ENCODE measurements around the gene TSSC4.
A peak's percentile ranks its signal among the peaks of the same experiment; 100 is the strongest.

Gene TSSC4

DNA sequence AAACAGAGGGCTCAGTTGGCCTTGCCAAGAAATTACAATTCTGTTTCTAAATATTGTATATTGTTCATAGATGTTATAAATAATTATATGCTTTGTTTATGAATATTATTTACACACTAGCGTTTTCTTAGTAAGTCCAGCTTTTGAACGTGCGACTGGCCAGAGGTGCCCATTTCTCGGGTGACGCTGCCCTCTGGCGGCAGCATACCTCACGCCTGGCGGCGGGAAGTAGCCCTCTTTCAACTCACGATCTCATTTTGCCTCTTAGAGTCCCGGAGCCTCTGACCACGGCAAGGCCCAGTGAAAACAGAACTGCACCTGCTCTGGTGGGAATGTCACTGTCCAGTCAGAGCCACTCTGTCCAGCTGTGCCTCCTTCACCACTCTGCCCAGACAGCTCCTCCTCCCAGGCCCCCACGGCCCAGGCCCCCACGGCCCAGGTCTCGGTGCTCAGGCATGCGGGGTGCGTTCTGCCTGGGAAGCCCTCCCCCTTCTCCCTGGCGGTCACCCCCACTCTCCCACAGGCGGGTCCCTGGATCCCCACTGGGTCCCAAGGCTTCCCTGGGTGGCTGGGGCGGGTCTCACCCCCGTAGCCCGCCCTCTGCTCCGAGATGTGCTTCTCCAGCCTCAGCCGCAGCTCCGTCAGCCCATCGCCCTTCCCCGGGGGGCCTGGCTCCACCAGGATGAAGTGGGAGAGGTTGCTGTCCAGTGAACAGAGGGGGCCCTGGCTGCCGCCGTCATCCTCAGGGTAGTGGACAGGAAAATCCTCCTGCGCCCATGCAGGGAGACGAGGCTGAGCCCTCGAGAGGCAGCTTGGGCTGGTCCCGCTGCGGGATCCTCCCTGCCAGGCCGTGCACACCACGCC is 19.3 kb downstream of the TSSC4 start:
- DNase-seq: peak; percentile 21

- peak; percentile 19 for DNase-seq
Observed at GRCh38 chr11:2420502-2421225, 20.1 kb downstream of the TSSC4 start.

- DNase-seq: no peak
Observed at GRCh38 chr11:2421226-2421994, 20.9 kb downstream of the TSSC4 start.

DNA sequence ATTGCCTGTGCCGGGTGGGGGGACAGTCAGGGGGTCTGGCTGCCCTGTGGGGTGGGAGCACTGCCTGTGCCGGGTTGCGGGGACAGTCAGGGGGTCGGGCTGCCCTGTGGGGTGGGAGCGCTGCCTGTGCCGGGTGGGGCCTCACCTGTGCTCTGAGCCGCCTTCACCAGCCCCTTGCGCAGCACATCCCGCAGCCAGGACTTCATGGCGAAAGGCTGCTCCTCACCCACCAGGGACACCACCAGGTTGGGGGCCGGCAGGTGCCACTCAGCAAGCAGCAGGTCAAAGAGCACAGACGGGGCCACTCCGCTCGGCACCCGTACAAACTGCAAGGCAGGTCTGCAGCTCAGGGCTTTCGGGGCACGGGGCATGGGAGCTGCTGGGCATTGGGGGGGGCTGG is 21.4 kb downstream of the TSSC4 start:
- DNase-seq: no peak

- DNase-seq: no peak
Observed at GRCh38 chr11:2422461-2423156, 22.1 kb downstream of the TSSC4 start.

DNA sequence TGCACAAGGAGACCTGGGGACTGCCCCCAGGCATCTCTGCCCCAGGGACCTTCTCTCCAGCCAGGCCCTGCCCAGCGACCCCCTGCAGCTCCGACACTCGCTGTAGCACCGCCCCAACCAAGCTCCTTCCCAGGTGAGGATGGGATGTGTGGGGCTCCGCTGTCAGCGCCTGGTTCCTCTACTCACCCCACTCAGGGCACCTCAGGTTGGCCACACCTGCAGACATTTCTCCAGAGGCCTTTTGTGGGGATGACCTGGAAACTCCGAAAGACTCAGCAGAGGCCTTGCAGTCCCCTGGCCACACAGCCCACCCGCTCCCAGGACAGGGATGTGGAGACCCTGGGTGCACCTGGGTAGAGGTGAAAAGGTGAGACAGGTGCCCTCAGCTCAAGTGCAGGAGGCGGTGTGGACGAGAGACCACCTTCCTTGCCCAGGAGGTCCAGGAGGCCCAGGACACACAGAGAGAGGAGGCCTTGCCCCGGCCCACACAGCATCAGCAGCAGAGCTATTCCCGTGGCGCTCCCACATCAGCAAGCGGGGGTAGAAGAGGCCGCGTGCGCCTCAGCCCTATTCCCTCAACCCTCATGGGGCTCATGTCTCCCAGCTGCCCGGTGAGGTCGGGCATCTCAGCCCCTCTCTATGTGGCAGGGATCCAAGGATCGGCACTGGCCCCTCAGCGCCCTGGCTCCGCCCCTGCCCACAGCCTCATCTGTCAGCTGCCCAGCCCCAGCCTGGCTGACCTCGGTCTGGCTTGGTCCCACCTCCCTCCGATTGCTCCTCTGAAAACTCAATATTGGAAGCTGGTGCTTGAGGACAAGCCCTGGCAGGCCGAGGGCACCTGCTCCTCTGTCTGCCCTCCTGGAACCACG is 22.8 kb downstream of the TSSC4 start:
- DNase-seq: no peak

- no peak for DNase-seq
Observed at GRCh38 chr11:2424811-2425495, 24.4 kb downstream of the TSSC4 start.

DNA sequence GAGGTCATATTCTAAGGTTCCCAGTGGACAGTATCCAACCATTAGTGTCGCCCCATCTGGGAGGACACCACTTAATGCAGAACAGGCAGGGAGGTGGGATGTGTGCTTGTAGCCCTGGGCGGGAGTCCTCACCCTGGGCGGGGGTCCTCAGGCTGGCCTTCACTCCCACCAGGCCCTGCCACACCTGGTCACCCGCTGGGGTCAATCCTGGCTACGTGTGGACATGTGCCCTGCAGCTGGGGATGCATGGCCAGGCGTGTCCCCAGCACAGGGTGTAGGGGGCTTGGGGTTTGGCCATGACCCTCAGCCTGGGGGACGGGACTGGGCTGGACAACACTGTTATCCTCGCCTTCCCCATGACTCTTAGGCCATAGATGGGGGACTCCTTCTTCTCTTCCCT is 25.0 kb downstream of the TSSC4 start:
- no peak for DNase-seq

GRCh38 chr11:2426221-2426620 is 25.7 kb downstream of the TSSC4 start:
- no peak for DNase-seq

DNA sequence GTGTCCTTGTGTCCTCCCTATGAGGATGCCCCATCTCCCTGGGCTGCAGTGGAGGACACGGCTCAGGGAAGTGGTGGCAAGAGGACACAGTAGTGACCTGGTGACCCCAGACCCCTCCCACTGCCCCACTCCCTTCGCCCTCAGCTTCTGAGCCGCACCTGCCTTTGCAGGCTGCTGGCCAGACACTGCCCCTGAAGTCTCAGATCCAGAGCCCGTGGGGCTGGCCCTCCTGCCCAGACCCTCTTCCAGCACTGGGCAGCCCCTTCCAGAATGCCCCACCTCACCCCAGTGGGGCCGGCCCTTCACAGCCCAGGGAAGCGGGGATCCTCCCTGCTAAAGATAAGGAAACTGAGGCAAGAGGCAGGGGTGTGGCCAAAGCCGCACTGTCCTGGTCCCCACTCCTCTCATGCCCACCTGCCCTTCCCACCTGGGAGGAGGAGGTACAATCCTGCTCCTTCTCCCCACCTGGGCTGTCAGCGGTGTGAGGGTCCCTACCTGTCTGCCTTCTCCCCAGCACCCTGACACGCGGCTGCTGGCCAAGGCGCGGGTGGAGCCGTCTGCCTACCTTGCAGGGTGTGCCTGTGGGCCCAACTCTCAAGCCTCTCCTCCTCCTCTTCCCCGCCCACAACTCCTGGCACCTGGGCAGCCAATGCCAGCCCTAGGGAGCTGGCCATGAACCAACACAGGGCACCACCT is 26.4 kb downstream of the TSSC4 start:
- no peak for DNase-seq

GRCh38 chr11:2427721-2428321 is 27.3 kb downstream of the TSSC4 start:
- no peak for DNase-seq

DNA sequence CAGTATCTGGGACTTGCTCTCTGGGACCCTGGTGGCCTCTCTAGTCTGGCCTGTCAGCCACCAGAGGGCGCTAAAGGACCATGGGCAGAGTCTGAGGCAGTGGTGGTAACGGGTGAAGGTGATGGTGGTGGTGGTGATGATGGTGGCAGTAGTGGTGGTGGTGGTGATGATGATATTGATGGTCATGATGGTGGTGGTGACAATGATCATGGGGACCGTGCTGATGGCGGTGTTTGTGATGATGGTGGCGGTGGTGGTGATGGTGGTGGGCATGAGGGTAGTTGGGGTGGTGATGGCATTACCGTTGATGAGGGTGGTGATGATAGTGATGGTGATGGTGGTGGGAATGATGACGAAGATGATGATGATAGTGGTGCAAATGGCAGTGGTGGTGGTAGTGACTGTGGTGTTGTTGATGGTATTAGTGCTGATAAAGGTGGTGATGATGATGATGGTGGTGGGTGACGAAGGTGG is 27.8 kb downstream of the TSSC4 start:
- no peak for DNase-seq

- no peak for DNase-seq
Observed at GRCh38 chr11:2431395-2431794, 30.8 kb downstream of the TSSC4 start.

DNA sequence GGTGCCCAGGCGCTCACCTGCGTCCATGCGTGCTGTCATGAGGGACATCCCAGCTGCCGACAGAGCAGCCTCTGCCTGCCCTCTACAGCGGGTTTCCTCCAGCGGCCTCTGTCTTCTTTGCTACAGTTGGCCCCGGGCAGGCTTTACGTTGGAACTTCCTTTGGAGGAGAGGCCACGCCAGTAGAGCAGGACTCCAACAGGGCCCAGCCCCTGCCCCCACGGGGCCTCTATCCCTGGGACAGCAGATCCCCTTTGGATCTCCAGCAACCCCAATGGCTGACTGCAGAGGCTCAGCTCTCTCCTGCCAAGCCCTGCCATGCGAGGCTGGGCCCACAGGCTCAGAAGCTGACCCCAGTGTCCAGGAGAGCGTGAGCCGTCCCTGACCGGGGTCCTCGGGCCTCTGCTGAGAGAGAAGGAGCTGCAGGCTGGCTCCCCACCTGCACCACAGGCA is 31.6 kb downstream of the TSSC4 start:
- DNase-seq: no peak

- DNase-seq: no peak
Observed at GRCh38 chr11:2432628-2433071, 32.1 kb downstream of the TSSC4 start.

DNA sequence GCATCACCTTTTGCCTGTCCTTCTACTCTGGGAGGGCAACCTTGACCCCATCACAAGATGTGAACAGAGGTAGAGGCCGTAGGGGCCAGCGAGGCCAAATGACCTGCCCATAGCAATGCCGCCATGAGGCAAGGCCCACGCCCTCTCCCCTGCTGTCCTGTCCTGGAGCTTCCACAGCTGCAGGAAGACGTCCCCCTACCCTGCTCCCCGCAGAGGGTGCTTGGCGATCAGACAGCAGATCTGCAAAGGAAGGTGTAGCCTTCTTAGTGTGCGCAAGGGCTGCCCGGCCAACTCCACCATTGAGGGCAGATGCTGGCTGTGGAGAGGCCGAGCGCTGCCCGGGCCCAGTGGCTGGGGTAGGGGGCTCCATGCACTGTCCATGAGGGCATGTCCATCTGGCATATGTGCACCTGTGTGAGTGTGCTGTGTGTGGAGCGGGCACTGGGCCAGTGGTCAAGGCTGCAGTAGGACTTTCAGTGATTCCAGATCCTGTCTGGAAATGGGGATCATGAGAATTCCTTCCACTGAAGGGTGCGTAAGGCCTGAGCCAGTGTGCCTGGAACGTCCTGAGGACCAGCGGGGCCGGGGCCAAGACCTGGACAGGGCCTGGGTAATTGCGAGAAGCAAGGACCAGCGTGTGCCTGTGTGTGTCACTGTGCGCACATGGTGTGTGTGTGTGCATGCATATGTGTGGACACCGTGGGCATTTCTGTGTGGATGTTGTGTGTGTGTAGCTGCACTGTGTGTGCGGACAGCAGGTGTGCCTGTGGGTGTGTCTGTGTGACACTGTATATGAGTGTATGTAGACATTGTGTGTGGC is 32.8 kb downstream of the TSSC4 start:
- DNase-seq: no peak

DNA sequence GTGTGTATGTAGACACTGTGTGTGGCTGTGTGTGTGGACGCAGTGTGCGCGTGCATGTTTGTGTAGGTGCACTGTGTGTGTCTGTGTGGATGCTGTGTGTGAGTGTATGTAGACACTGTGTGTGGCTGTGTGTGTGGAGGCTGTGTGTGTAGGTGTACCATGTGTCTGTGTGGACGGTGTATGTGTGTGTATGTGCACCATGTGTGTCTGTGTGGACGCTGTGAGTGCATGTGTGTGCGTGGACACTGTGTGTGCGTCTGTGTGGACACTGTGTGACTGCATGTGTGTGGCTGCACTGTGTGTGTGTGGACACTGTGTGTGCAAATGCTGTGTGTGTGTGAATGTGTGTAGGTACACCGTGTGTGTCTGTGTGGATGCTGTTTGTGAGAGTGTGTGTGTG is 33.5 kb downstream of the TSSC4 start:
- DNase-seq: no peak

DNA sequence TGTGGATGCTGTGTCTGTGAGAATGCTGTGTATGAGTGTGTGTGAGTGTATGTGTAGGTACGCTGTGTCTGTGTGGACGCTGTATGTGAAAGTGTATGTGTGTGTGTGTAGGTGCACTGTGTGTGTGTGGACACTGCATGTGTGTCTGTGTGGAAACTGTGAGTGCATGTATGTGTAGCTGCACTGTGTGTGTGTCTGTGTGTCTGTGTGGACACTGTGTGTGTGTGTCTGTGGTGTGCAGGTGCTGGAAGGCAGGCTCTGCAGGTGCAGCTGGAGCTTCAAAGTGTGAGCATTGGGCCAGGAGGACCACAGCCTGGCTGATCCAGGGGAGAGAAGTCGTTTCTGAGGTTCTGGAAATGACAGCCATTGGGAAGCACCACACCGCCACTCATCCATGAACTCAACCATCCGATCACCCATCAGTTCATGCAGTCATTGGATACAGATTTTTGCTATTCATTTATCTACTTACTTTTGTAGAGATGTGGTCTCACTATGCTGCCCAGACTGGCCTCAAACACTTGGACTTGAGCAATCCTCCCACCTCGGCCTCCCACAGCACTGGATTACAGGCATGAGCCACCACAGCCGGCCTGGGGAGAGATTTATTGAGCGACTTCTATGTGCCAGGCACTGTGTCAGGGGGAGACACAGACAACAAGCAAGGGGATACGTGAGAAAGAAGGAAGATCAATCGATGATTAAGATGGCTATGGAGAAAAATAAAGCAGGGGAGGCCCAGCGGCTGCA is 34.1 kb downstream of the TSSC4 start:
- DNase-seq: no peak
